Lower lobe of right lung (tissue), 2 donors: Measurements from ENCODE around the gene OXCT2. TPM values are rescaled to one million over a fixed set of nuclear protein-coding genes. Genes with fewer than 3 reads are reported as not detected.

ENCODE experiments used
- ATAC-seq, 2 donors: fragments of 200-7000 bp; cut with Tn5 transposase; one replicate each; pipeline ENCODE4 v1.9.1; 2020 to 2022; ENCODE audit warnings: mild to moderate bottlenecking in 2 of 2, moderate library complexity in 2 of 2
- DNase-seq: peaks from one replicate; pipeline ENCODE4 v3.0.0-alpha.2; 2020
- H3K27ac ChIP-seq: fragments of 200-600 bp; one replicate; pipeline ENCODE4 v1.8.0; 2022
- H3K27me3 ChIP-seq: fragments of 200-600 bp; one replicate; pipeline ENCODE4 v1.8.0; 2022; ENCODE audit warnings: low read depth
- H3K36me3 ChIP-seq: fragments of 200-600 bp; one replicate; pipeline ENCODE4 v1.8.0; 2022; ENCODE audit warnings: mild to moderate bottlenecking
- H3K4me1 ChIP-seq: fragments of 200-600 bp; one replicate; pipeline ENCODE4 v1.8.0; 2022
- H3K4me3 ChIP-seq: fragments of 200-600 bp; one replicate; pipeline ENCODE4 v1.8.0; 2022; ENCODE audit warnings: mild to moderate bottlenecking
- H3K9me3 ChIP-seq: fragments of 200-600 bp; one replicate; pipeline ENCODE4 v1.8.0; 2022
- CTCF ChIP-seq: fragments of 200-600 bp; IDR thresholded peaks from one replicate; pipeline ENCODE4 v1.8.0; 2022; ENCODE audit warnings: antibody characterized with exemption, mild to moderate bottlenecking
- intact Hi-C: fragments of 100-400 bp; cut with DNase I; formaldehyde crosslinking; loops from one replicate; pipeline ENCODE4 v1.11.0; 2022
- total RNA-seq: library from RNA; stranded (reverse); fragmentation: NEBNext Ultra II Directional; extraction: Animal tissue kit (Norgen Biotek cat#: 25700); gene quantifications from one replicate; pipeline ENCODE4 v1.2.1, GENCODE V29; 2021
- donor health status: DM: no; HTN: yes; CAD: no; lungs with severe emphysema.

OXCT2 gene
- total RNA-seq, 1 donor from 2014 or later, result 0.47 TPM

GRCh38 chr1:39755965-39756659 lies 15.0 kb downstream of the OXCT2 start:
- H3K4me1 ChIP-seq, result no peaks in the 10 kb centered on the region
- H3K36me3 ChIP-seq, result peaks cover 98% of the 10 kb centered on the region
- no peak for DNase-seq
- no peaks in the 10 kb centered on the region for H3K27me3 ChIP-seq
- no peak overlapping the region for H3K27ac ChIP-seq
- ATAC-seq, result peak in 1 of 2 donors; percentile 31
- TF ChIP-seq CTCF, result no peak
- H3K4me3 ChIP-seq, result no peak overlapping the region
- no peaks in the 10 kb centered on the region for H3K9me3 ChIP-seq
- intact Hi-C loops, result no loop called here

- no peaks in the 10 kb centered on the region for H3K27me3 ChIP-seq
- no peak overlapping the region for H3K4me3 ChIP-seq
- no peak overlapping the region for H3K27ac ChIP-seq
- intact Hi-C loops, result no loop called here
- H3K9me3 ChIP-seq, result no peaks in the 10 kb centered on the region
- H3K36me3 ChIP-seq, result peaks cover 100% of the 10 kb centered on the region
- DNase-seq, result no peak
- no peak for TF ChIP-seq CTCF
- ATAC-seq, result no peak
- no peaks in the 10 kb centered on the region for H3K4me1 ChIP-seq
Observed at GRCh38 chr1:39754906-39755504, 16.1 kb downstream of the OXCT2 start.

GRCh38 chr1:39754026-39754570 lies 17.1 kb downstream of the OXCT2 start:
- Histone ChIP-seq H3K4me3 (no peak overlapping the region), H3K9me3 (no peaks in the 10 kb centered on the region), H3K36me3 (peaks cover 100% of the 10 kb centered on the region), H3K27ac (no peak overlapping the region), H3K27me3 (no peaks in the 10 kb centered on the region), H3K4me1 (no peaks in the 10 kb centered on the region)
- DNase-seq (no peak), ATAC-seq (no peak)
- no peak for TF ChIP-seq CTCF
- intact Hi-C loops, result no loop called here

GRCh38 chr1:39753132-39754025 lies 17.8 kb downstream of the OXCT2 start:
- no peak overlapping the region for H3K4me3 ChIP-seq
- H3K36me3 ChIP-seq, result peaks cover 100% of the 10 kb centered on the region
- no peak for TF ChIP-seq CTCF
- no peaks in the 10 kb centered on the region for H3K9me3 ChIP-seq
- intact Hi-C loops, result no loop called here
- ATAC-seq, result no peak
- H3K27me3 ChIP-seq, result no peaks in the 10 kb centered on the region
- H3K27ac ChIP-seq, result no peak overlapping the region
- H3K4me1 ChIP-seq, result no peaks in the 10 kb centered on the region
- DNase-seq, result no peak

GRCh38 chr1:39752703-39753102 lies 18.4 kb downstream of the OXCT2 start:
- Histone ChIP-seq H3K9me3 (no peaks in the 10 kb centered on the region), H3K36me3 (peaks cover 100% of the 10 kb centered on the region), H3K4me1 (no peaks in the 10 kb centered on the region), H3K4me3 (no peak overlapping the region), H3K27me3 (no peaks in the 10 kb centered on the region), H3K27ac (no peak overlapping the region)
- ATAC-seq (no peak), DNase-seq (no peak)
- intact Hi-C loops, result no loop called here
- TF ChIP-seq CTCF, result no peak
